ENCODE data around the gene TGFBRAP1.
"Not testable (repeated sequence)": the region's sequence is repeated elsewhere in the genome, so short reads cannot be mapped to it uniquely, and the experiment has no call there.

Gene TGFBRAP1

DNA sequence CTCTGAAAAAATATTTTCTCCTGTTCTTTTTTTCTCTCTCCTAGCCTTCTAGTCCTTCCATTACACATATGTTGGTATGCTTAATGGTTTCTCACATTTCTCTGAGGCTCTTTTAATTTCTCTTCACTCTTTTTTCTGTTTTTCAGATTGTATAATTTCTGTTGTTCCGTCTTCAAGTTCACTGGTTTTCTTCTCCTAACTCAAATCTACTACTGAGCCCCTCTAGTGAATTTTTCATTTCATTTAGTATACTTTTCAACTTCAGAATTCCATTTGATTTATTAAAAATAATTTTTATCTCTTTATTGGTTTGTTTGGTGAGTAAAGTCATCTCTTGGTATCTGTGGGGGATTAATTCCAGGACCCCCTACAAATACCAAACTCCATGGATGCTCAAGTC, 27.6 kb upstream of the TGFBRAP1 start:
- DNase-seq = no peak

DNA sequence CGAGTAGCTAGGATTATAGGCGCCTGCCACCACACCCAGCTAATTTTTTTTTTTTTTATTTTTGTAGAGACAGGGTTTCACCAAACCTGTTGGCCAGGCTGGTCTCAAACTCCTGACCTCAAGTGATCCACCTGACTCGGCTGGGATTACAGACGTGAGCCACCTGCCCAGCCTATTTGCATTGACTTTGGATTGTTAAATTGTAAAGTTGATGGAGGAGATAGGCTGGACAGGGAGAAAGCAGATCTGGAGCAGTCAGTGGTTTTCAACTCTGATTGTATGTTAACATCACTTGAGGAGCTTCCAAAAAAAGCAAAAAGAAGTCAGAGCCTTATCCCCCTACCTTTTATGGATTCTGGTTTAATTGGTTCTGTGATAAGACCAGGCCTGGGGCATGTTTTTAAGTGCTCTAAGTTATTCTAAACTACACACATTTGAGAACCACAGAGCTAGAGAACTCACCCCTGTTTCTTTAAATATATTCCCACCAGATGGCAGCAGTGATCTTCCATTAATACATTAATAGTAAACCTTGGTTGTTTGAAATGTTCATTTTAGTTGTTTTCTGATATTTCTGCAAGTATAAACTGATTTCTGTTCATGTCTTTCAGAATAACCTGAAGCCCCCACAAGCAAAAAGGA, 15.3 kb upstream of the TGFBRAP1 start:
- DNase-seq = peak; percentile 41

DNA sequence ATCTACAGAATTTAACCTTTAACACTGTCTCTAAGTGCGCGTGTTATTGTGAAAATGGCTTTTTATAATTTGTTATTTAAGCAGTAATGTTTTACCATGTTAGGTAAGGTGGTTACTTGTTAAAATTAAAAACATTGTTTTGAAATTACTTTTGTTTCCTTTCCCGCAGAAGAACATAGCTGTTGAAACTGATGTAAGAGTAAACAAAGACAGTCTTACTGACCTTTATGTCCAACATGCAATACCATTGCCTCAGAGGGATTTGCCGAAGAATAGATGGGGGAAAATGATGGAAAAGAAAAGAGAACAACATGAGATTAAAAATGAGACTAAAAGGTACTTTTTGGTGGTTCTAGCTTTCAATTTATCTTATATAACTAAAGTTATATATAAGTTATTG, 9.9 kb upstream of the TGFBRAP1 start:
- DNase-seq = no peak

GRCh38 chr2:105338020-105338385, 8.5 kb upstream of the TGFBRAP1 start:
- no peak for DNase-seq

DNA sequence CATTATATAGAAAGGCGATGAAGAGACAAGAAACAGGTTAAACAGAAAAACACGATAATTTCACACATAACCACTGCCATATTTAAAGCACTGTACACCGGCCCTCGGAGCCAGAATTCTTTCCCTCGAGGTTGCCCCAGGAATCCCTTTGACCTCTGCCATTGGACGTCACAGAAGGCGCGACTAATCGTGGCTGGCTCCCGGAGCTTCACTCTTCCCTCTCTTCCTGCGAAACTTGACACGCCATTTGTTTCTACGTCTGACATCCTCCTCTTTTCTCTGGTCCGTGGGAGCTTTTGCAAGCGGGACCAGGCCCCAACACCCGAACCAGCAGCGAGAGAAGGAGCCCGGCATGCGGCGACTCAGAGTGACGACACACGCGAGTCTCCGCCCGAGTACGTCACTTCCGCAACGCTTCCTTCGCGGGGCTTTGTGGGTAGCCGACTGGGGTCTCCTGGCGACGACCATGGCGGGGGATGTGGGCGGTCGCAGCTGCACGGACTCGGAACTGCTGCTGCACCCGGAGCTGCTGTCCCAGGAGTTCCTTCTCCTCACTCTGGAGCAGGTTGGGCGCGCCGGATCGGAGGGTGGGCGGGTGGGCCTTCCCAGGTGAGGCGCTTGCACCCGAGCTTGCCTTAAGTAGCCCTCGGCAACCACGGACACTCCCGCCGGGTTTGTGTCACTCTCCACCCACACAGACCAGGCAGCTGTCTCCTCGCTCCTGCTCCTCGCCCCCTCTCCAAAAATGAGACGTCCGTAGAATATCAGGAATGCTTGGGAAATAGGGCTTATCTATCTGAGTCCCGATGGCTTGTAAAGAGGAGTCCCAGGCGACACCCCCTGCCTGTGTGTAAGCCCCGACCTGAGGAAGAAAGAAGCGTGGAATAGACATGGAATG, 7.8 kb upstream of the TGFBRAP1 start, which contains the start of gene C2orf49:
C2orf49 (plus strand) TSS at position 419 of the 898 bp plus-strand sequence; CDS start at position 467, 48 bp downstream.
- peak; percentile 86 for DNase-seq

GRCh38 chr2:105336786-105337121, 7.2 kb upstream of the TGFBRAP1 start:
- no peak for DNase-seq

GRCh38 chr2:105335469-105335868, 5.9 kb upstream of the TGFBRAP1 start:
- no peak for DNase-seq

DNA sequence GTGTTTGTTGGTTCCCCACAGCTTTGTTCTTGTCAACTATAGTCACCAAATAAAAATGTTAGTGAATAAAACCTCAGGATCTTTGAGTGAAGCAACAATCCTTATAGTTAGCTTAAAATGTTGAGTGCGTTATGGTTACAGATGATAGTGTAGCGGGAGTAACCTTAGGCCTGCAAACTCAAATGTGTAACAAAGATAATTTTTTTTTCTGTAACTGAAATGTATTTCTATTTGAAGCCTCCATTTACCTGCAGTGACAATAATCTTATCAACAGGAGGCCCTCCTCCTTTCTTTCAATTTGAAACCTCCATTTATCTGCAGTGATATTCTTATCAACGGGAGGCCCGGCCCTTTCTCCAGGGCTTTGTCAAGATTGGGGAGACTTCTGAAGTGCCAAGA, 4.7 kb upstream of the TGFBRAP1 start:
- no peak for DNase-seq

DNA sequence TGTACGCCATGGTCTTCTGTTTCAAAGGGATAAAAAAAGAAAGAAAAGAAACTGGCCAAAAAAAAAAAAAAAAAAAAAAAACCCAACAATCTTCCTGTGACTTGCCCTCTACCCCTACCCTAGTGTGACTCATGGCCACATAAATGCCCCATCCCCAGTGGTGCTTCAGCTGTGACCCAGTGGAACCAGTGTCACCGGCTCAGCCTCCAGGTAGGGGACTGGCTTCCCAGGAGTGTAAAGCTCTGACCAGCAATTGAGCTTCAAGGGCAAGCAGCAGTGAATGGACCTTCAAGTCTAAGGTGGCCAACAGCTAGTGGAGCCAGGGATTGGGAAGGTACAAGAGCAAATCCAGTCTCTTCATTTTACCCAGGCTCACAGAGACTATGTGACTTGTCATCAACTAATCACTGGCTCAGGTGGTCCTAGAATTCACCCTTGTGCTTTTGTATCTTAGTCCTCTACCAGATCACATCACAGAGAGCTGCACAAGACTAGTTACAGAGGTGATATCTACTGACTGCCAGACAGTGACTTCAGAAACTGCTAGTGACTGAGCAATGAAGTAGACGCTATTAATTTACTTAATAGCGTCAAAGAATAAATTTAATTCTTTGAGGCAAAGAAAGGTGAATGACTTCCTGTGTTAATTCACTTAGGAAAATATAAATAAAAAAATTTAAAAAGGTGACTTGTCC, 1.3 kb upstream of the TGFBRAP1 start:
- no peak for DNase-seq

DNA sequence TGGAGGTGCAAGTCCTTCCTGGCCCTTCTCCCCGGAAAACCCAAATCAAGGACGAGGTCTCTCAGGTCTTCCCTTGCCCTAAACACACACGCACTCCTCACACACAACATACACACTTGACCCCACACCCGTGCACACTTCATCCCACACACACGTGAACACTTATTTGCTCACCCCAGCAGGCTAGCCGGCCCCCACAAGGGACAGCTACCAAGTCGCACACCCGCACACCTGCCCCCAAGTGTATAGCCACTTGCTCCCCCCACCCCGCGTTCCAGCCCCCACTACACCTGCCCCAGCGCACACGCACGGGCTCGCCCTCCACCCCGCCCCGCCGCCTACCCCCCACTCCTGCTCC, 359 bp downstream of the TGFBRAP1 start:
- DNase-seq = no peak

- DNase-seq = no peak
Measured at GRCh38 chr2:105328281-105329196, 996 bp downstream of the TGFBRAP1 start.

DNA sequence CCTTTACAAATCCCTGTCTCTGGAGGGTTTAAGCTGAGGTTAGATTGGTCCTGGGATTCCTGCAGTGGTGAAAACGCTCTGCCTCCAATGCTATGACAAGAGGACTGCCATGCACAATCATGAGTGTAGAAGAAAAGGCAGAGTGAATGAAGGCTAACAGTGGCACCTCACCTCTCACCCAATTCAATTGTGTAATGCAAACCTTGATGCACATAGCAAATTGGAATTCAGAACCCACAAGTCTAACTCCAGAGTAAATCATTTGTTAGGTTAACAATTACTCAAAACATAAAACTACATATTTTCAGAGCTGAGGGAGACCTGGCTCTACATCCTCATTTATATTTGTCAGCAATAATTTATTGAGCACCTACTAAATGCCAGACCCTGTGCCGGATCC, 1.8 kb downstream of the TGFBRAP1 start:
- no peak for DNase-seq

GRCh38 chr2:105327271-105327670, 2.3 kb downstream of the TGFBRAP1 start:
- DNase-seq = not testable (repeated sequence)

DNA sequence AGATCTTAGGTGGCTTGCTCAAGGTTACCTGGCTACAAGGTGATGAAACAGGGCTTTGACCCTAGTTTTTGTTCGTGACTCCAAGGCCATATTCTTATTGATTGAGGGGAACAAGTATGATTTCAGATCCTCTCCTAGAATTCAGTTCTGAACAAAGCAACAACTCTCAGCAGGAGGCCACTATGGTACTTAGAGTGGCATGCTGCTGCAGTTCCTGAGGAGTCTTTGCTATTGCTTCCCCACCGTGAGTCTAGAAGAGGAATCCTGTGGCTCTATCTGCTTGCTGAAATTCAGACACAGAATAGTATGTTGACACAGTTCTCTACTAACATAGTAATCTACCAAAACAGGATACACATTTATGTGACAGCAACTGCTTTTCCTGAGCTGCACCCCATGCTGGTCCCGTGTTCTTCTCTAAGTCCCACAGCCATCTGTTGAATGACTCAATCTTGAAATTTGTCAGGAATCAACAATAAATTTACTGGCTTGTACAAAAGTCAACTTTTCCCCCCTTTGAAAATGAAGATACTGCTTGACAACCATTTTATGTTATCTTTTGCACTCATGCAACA, 4.1 kb downstream of the TGFBRAP1 start:
- DNase-seq = peak; percentile 82

DNA sequence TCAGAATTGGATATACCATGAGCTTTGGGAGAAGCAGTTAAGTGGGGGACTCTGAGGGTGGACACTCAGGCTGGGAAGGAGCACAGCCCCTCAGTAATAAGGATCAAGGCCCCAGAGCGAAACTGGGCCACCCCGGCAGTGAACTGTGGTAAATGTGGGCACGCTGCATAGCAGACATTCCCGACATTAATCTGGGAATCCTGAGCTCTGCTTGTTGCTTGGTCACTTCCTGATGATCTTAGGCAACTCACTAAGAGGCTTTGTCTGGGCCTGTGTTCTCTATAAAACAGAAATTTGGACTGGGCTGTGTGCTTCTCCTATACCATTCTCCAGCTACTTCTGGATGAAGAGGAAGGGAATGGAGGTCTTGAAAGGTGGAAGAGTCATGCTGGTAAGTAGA, 4.8 kb downstream of the TGFBRAP1 start:
- DNase-seq = peak; percentile 82

DNA sequence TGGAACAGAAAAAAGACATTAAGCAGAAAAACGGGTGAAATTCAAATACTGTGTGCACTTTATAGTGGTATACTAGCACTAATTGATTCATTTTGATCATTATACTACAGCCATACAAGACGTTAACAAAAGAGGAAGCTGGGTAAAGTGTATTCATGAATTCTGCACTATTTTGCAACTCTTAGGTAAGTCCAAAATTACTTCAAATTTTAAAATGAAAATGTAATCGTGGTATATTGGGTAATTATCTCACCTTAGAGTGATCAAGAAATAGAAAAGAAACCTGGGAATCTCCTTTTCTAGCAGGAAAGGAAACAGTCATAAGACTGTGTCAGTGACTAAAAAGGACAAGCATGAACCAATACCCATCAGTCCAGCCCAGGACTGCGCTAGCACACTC, 5.4 kb downstream of the TGFBRAP1 start:
- no peak for DNase-seq

DNA sequence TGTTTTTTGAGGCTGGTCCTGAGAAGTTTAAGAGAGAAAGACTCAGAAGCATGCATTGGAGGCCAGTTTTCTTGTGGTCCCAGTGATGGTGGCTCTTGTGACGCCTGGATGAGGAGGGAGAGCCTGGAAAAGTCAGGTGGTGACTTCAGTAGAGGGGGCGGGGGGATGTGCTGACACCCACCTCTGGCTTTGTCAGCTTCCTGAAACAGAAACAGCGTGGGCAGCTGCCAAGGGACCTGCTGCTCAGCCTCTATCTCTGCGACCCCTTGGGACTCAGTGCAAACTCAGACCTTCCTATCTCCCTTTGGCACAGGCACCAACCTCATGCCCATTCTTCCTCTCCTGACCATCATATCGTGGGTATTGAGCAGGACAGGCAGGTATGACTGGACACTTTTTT, 6.4 kb downstream of the TGFBRAP1 start:
- DNase-seq = no peak

- DNase-seq = no peak
Measured at GRCh38 chr2:105321875-105322646, 7.5 kb downstream of the TGFBRAP1 start.

- no peak for DNase-seq
Measured at GRCh38 chr2:105320651-105321215, 8.8 kb downstream of the TGFBRAP1 start.

DNA sequence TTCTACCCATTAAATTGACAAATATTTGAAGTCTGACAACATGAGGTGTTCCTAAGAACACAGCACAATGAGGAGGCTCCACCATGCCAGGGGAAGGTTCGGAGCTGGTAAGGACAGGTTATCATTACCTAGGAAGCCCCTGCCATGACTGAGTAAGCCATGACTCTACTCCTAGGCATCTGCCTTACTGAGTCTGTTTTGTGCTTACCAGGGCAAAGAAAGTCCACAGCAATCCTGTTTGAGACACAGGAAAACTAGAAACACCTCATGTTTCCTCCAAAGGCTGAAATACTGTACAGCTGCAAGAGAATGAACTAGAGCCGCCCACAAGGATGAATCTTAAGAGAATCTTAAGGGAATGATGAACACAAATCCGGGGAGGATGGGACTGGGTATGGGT, 11.6 kb downstream of the TGFBRAP1 start:
- DNase-seq = no peak

GRCh38 chr2:105315314-105315713, 14.2 kb downstream of the TGFBRAP1 start:
- no peak for DNase-seq

All from fibroblast of skin of right quadriceps (primary cell).